ENCODE results near the gene GBP4. TPM values are rescaled to one million over a fixed set of nuclear protein-coding genes. Genes with fewer than 3 reads are reported as not detected.
A peak's percentile ranks its signal among the peaks of the same experiment; 100 is the strongest.

GBP4 gene
- total RNA-seq, 1 experiment from 2014 or later, result 0.07 TPM

GRCh38 chr1:89195476-89195875 lies 3.3 kb downstream of the GBP4 start:
- ChIA-PET POLR2A (ENCODE audit: unreplicated experiment) (no interaction called here), CTCF (no interaction called here)
- no peaks in the 10 kb centered on the region for H3K36me3 ChIP-seq (ENCODE audit: low read depth, low read length)
- H3K9ac ChIP-seq (ENCODE audit: low read length), result no peak overlapping the region
- no peaks in the 10 kb centered on the region for H4K20me1 ChIP-seq (ENCODE audit: low read length)
- H3K4me2 ChIP-seq (ENCODE audit: low read length), result no peak overlapping the region
- intact Hi-C loops (cut with micrococcal nuclease), result no loop called here
- H3K27me3 ChIP-seq (ENCODE audit: low read length), result no peaks in the 10 kb centered on the region
- H3K27ac ChIP-seq (ENCODE audit: low read length), result no peak overlapping the region
- TF ChIP-seq EZH2phosphoT487 (IDR thresholded peaks at IDR 0.05; ENCODE audit: borderline replicate concordance, low read length) (no peak), CTCF (conservative IDR thresholded peaks at IDR 0.05; ENCODE audit: low read depth, low read length) (no peak), EZH2 (IDR thresholded peaks at IDR 0.05; ENCODE audit: low read length, unreplicated experiment) (no peak)
- no peak for DNase-seq
- no peaks in the 10 kb centered on the region for H3K4me1 ChIP-seq (ENCODE audit: insufficient read depth, low read length)
- no TSS peak for BruUV-seq (replicated peaks)
- H2AFZ ChIP-seq (ENCODE audit: low read length), result no peak overlapping the region
- H3K9me2 ChIP-seq (replicated peaks; ENCODE audit: low read length), result no peaks in the 10 kb centered on the region
- no peak for ATAC-seq
- H3K9me3 ChIP-seq (ENCODE audit: low read length), result no peaks in the 10 kb centered on the region
- no peak overlapping the region for H3K4me3 ChIP-seq (ENCODE audit: low read length)
- H3K79me2 ChIP-seq (ENCODE audit: low read length), result no peaks in the 10 kb centered on the region
- H3F3A ChIP-seq (ENCODE audit: low read length, unreplicated experiment), result no peaks in the 10 kb centered on the region

- H3K9me2 ChIP-seq (replicated peaks; ENCODE audit: low read length), result no peaks in the 10 kb centered on the region
- ATAC-seq, result no peak
- H3K27me3 ChIP-seq (ENCODE audit: low read length), result no peaks in the 10 kb centered on the region
- no TSS peak for BruUV-seq (replicated peaks)
- H4K20me1 ChIP-seq (ENCODE audit: low read length), result no peaks in the 10 kb centered on the region
- H3K27ac ChIP-seq (ENCODE audit: low read length), result no peak overlapping the region
- H3K9me3 ChIP-seq (ENCODE audit: low read length), result no peaks in the 10 kb centered on the region
- no peaks in the 10 kb centered on the region for H3K4me1 ChIP-seq (ENCODE audit: insufficient read depth, low read length)
- no peak for DNase-seq
- H2AFZ ChIP-seq (ENCODE audit: low read length), result no peak overlapping the region
- POLR2A ChIA-PET (ENCODE audit: unreplicated experiment), result no interaction called here
- intact Hi-C loops (cut with micrococcal nuclease), result no loop called here
- H3F3A ChIP-seq (ENCODE audit: low read length, unreplicated experiment), result no peaks in the 10 kb centered on the region
- no peak overlapping the region for H3K4me3 ChIP-seq (ENCODE audit: low read length)
- TF ChIP-seq EZH2phosphoT487 (IDR thresholded peaks at IDR 0.05; ENCODE audit: borderline replicate concordance, low read length), result no peak
- no peak for TF ChIP-seq CTCF (conservative IDR thresholded peaks at IDR 0.05; ENCODE audit: low read depth, low read length)
- no peak for TF ChIP-seq EZH2 (IDR thresholded peaks at IDR 0.05; ENCODE audit: low read length, unreplicated experiment)
- no peaks in the 10 kb centered on the region for H3K36me3 ChIP-seq (ENCODE audit: low read depth, low read length)
- CTCF ChIA-PET, result no interaction called here
- no peak overlapping the region for H3K9ac ChIP-seq (ENCODE audit: low read length)
- no peaks in the 10 kb centered on the region for H3K79me2 ChIP-seq (ENCODE audit: low read length)
- no peak overlapping the region for H3K4me2 ChIP-seq (ENCODE audit: low read length)
Measured at GRCh38 chr1:89191314-89191713, 7.4 kb downstream of the GBP4 start.

- no peaks in the 10 kb centered on the region for H3K79me2 ChIP-seq (ENCODE audit: low read length)
- no TSS peak for BruUV-seq (replicated peaks)
- H3K27ac ChIP-seq (ENCODE audit: low read length), result no peak overlapping the region
- no peaks in the 10 kb centered on the region for H3K9me3 ChIP-seq (ENCODE audit: low read length)
- H3K4me3 ChIP-seq (ENCODE audit: low read length), result no peak overlapping the region
- H3F3A ChIP-seq (ENCODE audit: low read length, unreplicated experiment), result no peaks in the 10 kb centered on the region
- H2AFZ ChIP-seq (ENCODE audit: low read length), result no peak overlapping the region
- intact Hi-C loops (cut with micrococcal nuclease), result no loop called here
- no peak overlapping the region for H3K9ac ChIP-seq (ENCODE audit: low read length)
- no peaks in the 10 kb centered on the region for H3K9me2 ChIP-seq (replicated peaks; ENCODE audit: low read length)
- no peaks in the 10 kb centered on the region for H3K36me3 ChIP-seq (ENCODE audit: low read depth, low read length)
- ChIA-PET POLR2A (ENCODE audit: unreplicated experiment) (no interaction called here), CTCF (no interaction called here)
- H3K4me1 ChIP-seq (ENCODE audit: insufficient read depth, low read length), result no peaks in the 10 kb centered on the region
- DNase-seq (no peak), ATAC-seq (peak; percentile 76)
- H3K4me2 ChIP-seq (ENCODE audit: low read length), result no peak overlapping the region
- no peak for TF ChIP-seq EZH2 (IDR thresholded peaks at IDR 0.05; ENCODE audit: low read length, unreplicated experiment)
- H4K20me1 ChIP-seq (ENCODE audit: low read length), result no peaks in the 10 kb centered on the region
- H3K27me3 ChIP-seq (ENCODE audit: low read length), result no peaks in the 10 kb centered on the region
Measured at GRCh38 chr1:89190017-89190416, 8.7 kb downstream of the GBP4 start.

Data from PC-3 (cell line).